Testis (tissue), 2 donors: ENCODE data around the gene CARM1.

Experiments
- CTCF ChIP-seq, 3 experiments: fragments of 450-650 bp in 2 of 3; fragments of 200-600 bp in 1 of 3; sonication (generic) in 1 of 3; IDR thresholded peaks; one replicate each; pipeline ENCODE4 v1.5.1; 2016 to 2019; ENCODE audit warnings: antibody characterized with exemption in 3 of 3, mild to moderate bottlenecking in 2 of 3, moderate library complexity in 1 of 3
- POLR2A ChIP-seq: fragments of 450-650 bp; IDR thresholded peaks from one replicate; pipeline ENCODE4 v1.6.1; 2017; ENCODE audit warnings: antibody characterized with exemption, mild to moderate bottlenecking, moderate library complexity

- TF ChIP-seq CTCF (IDR thresholded peaks at IDR 0.05) (no peak), POLR2A (no peak)
Observed at GRCh38 chr19:10911579-10912363, 40.4 kb downstream of the CARM1 start.
